Measurements from ENCODE around the gene ZCCHC2.

DNA sequence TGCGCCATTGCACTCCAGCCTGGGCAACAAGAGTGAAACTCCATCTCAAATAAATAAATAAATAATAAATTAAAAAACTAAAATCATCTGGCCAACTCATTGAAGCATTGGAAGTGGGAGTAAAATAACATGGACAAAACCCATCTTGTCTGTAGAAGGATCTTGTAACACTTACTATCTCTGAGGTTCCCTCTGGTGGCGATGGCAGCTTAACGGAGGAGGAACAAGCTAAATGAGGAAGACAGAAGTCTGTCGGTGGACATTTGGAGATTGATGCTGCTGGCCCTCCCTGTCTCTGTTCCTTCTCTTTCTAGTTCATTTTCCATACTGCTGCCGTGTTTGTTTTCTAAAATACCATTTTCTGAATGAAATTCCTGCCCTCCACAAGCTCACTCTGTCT lies 43.4 kb downstream of the ZCCHC2 start:
- TF ChIP-seq GATA2 (IDR thresholded peaks at IDR 0.05; ENCODE audit: low read depth, low read length) (no peak), GATA3 (IDR thresholded peaks at IDR 0.05; ENCODE audit: low read depth, low read length) (no peak)
